ENCODE results near the gene MPPED2. TPM values are rescaled to one million over a fixed set of nuclear protein-coding genes. Genes with fewer than 3 reads are reported as not detected.

The MPPED2 gene
- total RNA-seq, 4 donors from 2014 or later: 1.1 to 2.0 (median 1.9) TPM; not detected in 1

- Histone ChIP-seq H3K4me1 (peaks cover 20% of the 10 kb centered on the region), H3K36me3 (no peaks in the 10 kb centered on the region), H3K27me3 (no peaks in the 10 kb centered on the region), H3K9me3 (no peaks in the 10 kb centered on the region), H3K27ac (no peak overlapping the region), H3K4me3 (no peak overlapping the region)
- DNase-seq (ENCODE audit: low spot score in 2 of 2): no peak
- TF ChIP-seq CTCF (IDR thresholded peaks at IDR 0.05) (no peak), POLR2A (IDR thresholded peaks at IDR 0.05) (no peak), EP300 (IDR thresholded peaks at IDR 0.05) (no peak), POLR2AphosphoS5 (IDR thresholded peaks at IDR 0.05) (no peak)
- WGBS: 37% methylated on average over 8 of the region's 8 CpGs
Observed at GRCh38 chr11:30488304-30488998, 97.7 kb downstream of the MPPED2 start.

GRCh38 chr11:30487200-30487898 is 98.8 kb downstream of the MPPED2 start:
- Histone ChIP-seq H3K9me3 (no peaks in the 10 kb centered on the region), H3K4me1 (peaks cover 20% of the 10 kb centered on the region), H3K4me3 (no peak overlapping the region), H3K27me3 (no peaks in the 10 kb centered on the region), H3K27ac (no peak overlapping the region), H3K36me3 (no peaks in the 10 kb centered on the region)
- WGBS: 82% methylated on average over 2 of the region's 3 CpGs
- no peak for DNase-seq (ENCODE audit: low spot score in 2 of 2)
- TF ChIP-seq CTCF (IDR thresholded peaks at IDR 0.05) (no peak), POLR2A (IDR thresholded peaks at IDR 0.05) (no peak), POLR2AphosphoS5 (IDR thresholded peaks at IDR 0.05) (no peak), EP300 (IDR thresholded peaks at IDR 0.05) (no peak)

GRCh38 chr11:30485756-30486155 is 100.4 kb downstream of the MPPED2 start:
- TF ChIP-seq EP300 (IDR thresholded peaks at IDR 0.05) (no peak), POLR2A (IDR thresholded peaks at IDR 0.05) (no peak), CTCF (IDR thresholded peaks at IDR 0.05) (no peak), POLR2AphosphoS5 (IDR thresholded peaks at IDR 0.05) (no peak)
- Histone ChIP-seq H3K27ac (no peak overlapping the region), H3K4me1 (peaks cover 27% of the 10 kb centered on the region), H3K27me3 (no peaks in the 10 kb centered on the region), H3K4me3 (no peak overlapping the region), H3K36me3 (no peaks in the 10 kb centered on the region), H3K9me3 (no peaks in the 10 kb centered on the region)
- 54% methylated on average over 3 of the region's 3 CpGs for WGBS
- no peak for DNase-seq (ENCODE audit: low spot score in 2 of 2)

- H3K4me3 ChIP-seq: no peak overlapping the region
- DNase-seq (ENCODE audit: low spot score in 2 of 2): no peak
- H3K9me3 ChIP-seq: no peaks in the 10 kb centered on the region
- WGBS: 80% methylated on average over 3 of the region's 3 CpGs
- no peak for TF ChIP-seq EP300 (IDR thresholded peaks at IDR 0.05)
- TF ChIP-seq POLR2A (IDR thresholded peaks at IDR 0.05): no peak
- TF ChIP-seq POLR2AphosphoS5 (IDR thresholded peaks at IDR 0.05): no peak
- no peak for TF ChIP-seq CTCF (IDR thresholded peaks at IDR 0.05)
- H3K36me3 ChIP-seq: no peaks in the 10 kb centered on the region
- no peaks in the 10 kb centered on the region for H3K27me3 ChIP-seq
- no peak overlapping the region for H3K27ac ChIP-seq
- H3K4me1 ChIP-seq: peaks cover 27% of the 10 kb centered on the region
Observed at GRCh38 chr11:30485222-30485621, 100.9 kb downstream of the MPPED2 start.

- Histone ChIP-seq H3K27me3 (no peaks in the 10 kb centered on the region), H3K4me1 (peaks cover 11% of the 10 kb centered on the region), H3K9me3 (no peaks in the 10 kb centered on the region), H3K36me3 (no peaks in the 10 kb centered on the region), H3K4me3 (no peak overlapping the region), H3K27ac (no peak overlapping the region)
- TF ChIP-seq CTCF (IDR thresholded peaks at IDR 0.05) (no peak), POLR2A (IDR thresholded peaks at IDR 0.05) (no peak), EP300 (IDR thresholded peaks at IDR 0.05) (no peak), POLR2AphosphoS5 (IDR thresholded peaks at IDR 0.05) (no peak)
- DNase-seq (ENCODE audit: low spot score in 2 of 2): no peak
- 41% methylated on average over 3 of the region's 3 CpGs for WGBS
Observed at GRCh38 chr11:30483056-30483455, 103.1 kb downstream of the MPPED2 start.
